GM12872 (cell line): ENCODE results near the gene HIVEP1.

Experiments used
- TF ChIP-seq, protein P1 (sequence below): IDR thresholded peaks from 3 replicates; pipeline ENCODE4 v1.5.1; 2011; ENCODE audit warnings: low read depth, mild to moderate bottlenecking, low read length, moderate library complexity; ENCODE audit not compliant: insufficient read depth

The HIVEP1 gene

DNA sequence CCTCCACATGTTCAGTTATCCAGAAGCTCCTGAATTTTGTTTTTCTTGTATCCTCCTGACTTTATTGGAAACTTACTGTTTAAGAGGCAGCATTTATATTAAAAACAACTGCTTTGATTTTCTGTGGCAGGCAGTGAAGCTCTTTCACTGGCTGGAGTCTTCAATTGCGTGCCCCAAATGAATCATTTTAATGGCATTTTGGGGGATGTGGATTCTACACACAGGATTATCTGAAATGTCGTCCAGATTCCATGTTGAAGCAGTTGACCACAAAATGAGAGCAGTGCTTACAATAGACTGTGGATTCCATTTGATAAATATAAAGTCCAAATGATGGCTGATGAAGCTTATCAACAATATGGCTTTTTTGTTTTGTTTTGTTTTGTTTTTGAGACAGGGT lies 41.0 kb upstream of the HIVEP1 start:
- TF ChIP-seq, protein P1, sequence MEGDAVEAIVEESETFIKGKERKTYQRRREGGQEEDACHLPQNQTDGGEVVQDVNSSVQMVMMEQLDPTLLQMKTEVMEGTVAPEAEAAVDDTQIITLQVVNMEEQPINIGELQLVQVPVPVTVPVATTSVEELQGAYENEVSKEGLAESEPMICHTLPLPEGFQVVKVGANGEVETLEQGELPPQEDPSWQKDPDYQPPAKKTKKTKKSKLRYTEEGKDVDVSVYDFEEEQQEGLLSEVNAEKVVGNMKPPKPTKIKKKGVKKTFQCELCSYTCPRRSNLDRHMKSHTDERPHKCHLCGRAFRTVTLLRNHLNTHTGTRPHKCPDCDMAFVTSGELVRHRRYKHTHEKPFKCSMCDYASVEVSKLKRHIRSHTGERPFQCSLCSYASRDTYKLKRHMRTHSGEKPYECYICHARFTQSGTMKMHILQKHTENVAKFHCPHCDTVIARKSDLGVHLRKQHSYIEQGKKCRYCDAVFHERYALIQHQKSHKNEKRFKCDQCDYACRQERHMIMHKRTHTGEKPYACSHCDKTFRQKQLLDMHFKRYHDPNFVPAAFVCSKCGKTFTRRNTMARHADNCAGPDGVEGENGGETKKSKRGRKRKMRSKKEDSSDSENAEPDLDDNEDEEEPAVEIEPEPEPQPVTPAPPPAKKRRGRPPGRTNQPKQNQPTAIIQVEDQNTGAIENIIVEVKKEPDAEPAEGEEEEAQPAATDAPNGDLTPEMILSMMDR, result no peak

DNA sequence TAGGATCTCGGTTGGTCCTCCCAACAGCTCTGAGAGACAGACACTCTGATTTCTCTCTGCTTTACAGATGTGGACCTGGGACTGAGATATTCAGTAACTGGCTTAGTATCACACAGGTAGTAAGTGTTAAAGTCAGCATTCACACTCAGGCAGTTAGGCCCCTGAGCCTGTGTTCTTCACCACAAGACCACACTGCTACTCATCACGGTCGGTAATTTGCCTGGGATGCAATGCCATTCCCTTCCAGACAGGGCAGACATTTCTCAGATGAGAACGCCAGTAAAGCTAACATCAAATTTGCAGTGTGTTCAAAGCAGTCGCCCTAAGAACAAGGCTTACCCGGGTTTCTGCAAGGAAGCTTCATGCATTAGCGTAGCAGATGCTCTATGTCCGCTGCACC lies 39.8 kb upstream of the HIVEP1 start:
- TF ChIP-seq, protein P1, result no peak

DNA sequence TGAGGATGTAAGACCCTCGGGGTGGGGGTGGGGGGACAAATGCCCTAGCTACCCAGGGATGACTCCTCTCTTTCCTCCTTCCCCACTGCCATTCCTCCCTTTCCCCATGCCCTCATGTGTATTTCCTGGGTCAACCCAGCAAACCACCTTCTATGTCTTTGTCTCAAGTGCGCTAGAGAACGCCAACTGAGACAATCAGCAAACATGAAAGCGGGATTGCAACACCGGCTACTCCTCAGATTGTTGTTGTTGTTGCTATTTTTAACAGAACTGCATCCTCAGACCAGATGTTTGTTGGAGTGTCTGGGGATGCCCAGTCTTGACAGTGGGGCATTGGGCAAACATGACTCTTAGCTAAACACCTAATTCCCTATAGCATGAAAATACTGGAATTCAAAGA lies 39.3 kb upstream of the HIVEP1 start:
- TF ChIP-seq, protein P1, result no peak

GRCh38 chr6:11973238-11973637 lies 38.9 kb upstream of the HIVEP1 start:
- TF ChIP-seq, protein P1, result no peak

DNA sequence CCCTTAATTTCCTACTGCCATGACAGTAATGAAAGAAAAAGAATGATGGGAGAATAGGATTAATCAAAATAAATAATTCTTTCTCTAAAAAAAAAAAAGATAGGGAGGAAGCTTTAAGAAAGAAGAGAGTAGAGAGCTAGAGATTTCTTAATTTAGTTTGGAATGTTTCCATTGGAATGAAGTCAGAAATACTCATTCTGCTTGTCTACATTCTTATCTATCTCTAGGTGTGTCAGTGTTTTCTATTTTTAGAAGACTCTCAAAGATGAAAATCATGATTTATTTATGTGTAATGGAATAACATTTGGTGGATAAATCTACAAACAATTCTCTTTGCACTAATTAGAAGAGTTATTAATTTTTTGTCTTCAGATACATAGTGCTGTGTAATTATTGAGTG lies 38.0 kb upstream of the HIVEP1 start:
- TF ChIP-seq, protein P1, result no peak

- TF ChIP-seq, protein P1, result no peak
These were observed 36.6 kb upstream of the HIVEP1 start for GRCh38 chr6:11975353-11975977.

- TF ChIP-seq, protein P1, result no peak
These were observed 35.6 kb upstream of the HIVEP1 start for GRCh38 chr6:11976489-11976888.
